B cell (primary cell): ENCODE data around the gene ELF1. TPM values are rescaled to one million over a fixed set of nuclear protein-coding genes. Genes with fewer than 3 reads are reported as not detected.

Experiments
- ATAC-seq: fragments of 200-7000 bp; cut with Tn5 transposase; one replicate; pipeline ENCODE4 v1.10.0; 2021; ENCODE audit warnings: low read depth, mild to moderate bottlenecking, moderate number of reproducible peaks, moderate library complexity
- CTCF ChIA-PET: fragments of 350-600 bp; sonication (Branson Sonifier 250); formaldehyde crosslinking; loops from one replicate; lab custom pipeline; 2021; ENCODE audit warnings: antibody characterized with exemption, inconsistent platforms; lab: Charles Lee
- POLR2A ChIA-PET: fragments of 350-600 bp; sonication (Branson Sonifier 250); formaldehyde crosslinking; loops from one replicate; lab custom pipeline; 2021; ENCODE audit warnings: antibody characterized with exemption; lab: Charles Lee
- DNase-seq: peaks from one replicate; pipeline ENCODE4 v3.0.0; 2013
- H2AFZ ChIP-seq: 2 replicates; pipeline ENCODE4 v1.6.1; 2012; ENCODE audit warnings: mild to moderate bottlenecking, low read depth, low read length; ENCODE audit not compliant: insufficient read depth, poor library complexity, severe bottlenecking
- H3K27ac ChIP-seq, 2 donors: 1 replicate in 1 of 2; 2 replicates in 1 of 2; pipeline ENCODE4 v1.5.1; 2012 to 2013; ENCODE audit warnings: low read length in 2 of 2, mild to moderate bottlenecking in 2 of 2, moderate library complexity in 1 of 2
- H3K27me3 ChIP-seq, 4 experiments: fragments of 200-600 bp in 1 of 4; sonication (generic) in 1 of 4; replicated peaks in 1 of 4; 1 replicate in 2 of 4; 2 replicates in 2 of 4; pipeline versions ENCODE4 v1.6.1 to v1.7.0; 2013 to 2016; ENCODE audit warnings: low read length in 3 of 4, mild to moderate bottlenecking in 2 of 4, mixed read lengths in 1 of 4, moderate library complexity in 1 of 4; ENCODE audit not compliant: insufficient read depth in 4 of 4, control insufficient read depth in 3 of 4; ENCODE audit errors: control extremely low read depth in 1 of 4
- H3K36me3 ChIP-seq, 2 experiments: replicated peaks in 1 of 2; 1 replicate in 1 of 2; 2 replicates in 1 of 2; pipeline versions ENCODE4 v1.6.1 to v1.7.1; 2013; ENCODE audit warnings: low read length in 1 of 2; ENCODE audit not compliant: insufficient read depth in 2 of 2, control insufficient read depth in 1 of 2; ENCODE audit errors: control extremely low read depth in 1 of 2, extremely low read depth in 1 of 2
- H3K4me1 ChIP-seq, 2 donors: fragments of 200-600 bp in 1 of 2; sonication (generic) in 1 of 2; 1 replicate in 1 of 2; 2 replicates in 1 of 2; pipeline versions ENCODE4 v1.5.1 to v1.6.1; 2013 to 2017; ENCODE audit warnings: low read length in 2 of 2; ENCODE audit not compliant: control insufficient read depth in 2 of 2, insufficient read depth in 2 of 2
- H3K4me2 ChIP-seq: replicated peaks from 2 replicates; pipeline ENCODE3; 2012; ENCODE audit warnings: mild to moderate bottlenecking, low read depth, low read length; ENCODE audit not compliant: poor library complexity, severe bottlenecking
- H3K4me3 ChIP-seq, 5 experiments: fragments of 200-600 bp in 1 of 5; sonication (generic) in 1 of 5; 1 replicate in 3 of 5; 2 replicates in 2 of 5; pipeline versions ENCODE4 v1.5.1 to v1.7.0; 2011 to 2016; ENCODE audit warnings: low read length in 4 of 5, mild to moderate bottlenecking in 4 of 5, low read depth in 2 of 5, control low read depth in 1 of 5, moderate library complexity in 1 of 5; ENCODE audit not compliant: insufficient read depth in 1 of 5; ENCODE audit errors: control extremely low read depth in 1 of 5, extremely low read depth in 1 of 5
- H3K79me2 ChIP-seq: fragments of 200-600 bp; sonication (generic); one replicate; pipeline ENCODE4 v1.6.0; 2016; ENCODE audit warnings: low read length; ENCODE audit not compliant: control insufficient read depth, insufficient read depth
- H3K9ac ChIP-seq: fragments of 200-600 bp; sonication (generic); 2 replicates; pipeline ENCODE4 v1.6.1; 2017; ENCODE audit warnings: mild to moderate bottlenecking, low read length, moderate library complexity
- H3K9me3 ChIP-seq, 3 donors: one replicate each; pipeline versions ENCODE4 v1.6.1 to v1.7.1; 2013; ENCODE audit warnings: low read length in 2 of 3; ENCODE audit not compliant: control insufficient read depth in 2 of 3, insufficient read depth in 1 of 3; ENCODE audit errors: control extremely low read depth in 1 of 3
- H4K20me1 ChIP-seq: 2 replicates; pipeline ENCODE4 v1.6.0; 2012; ENCODE audit warnings: mild to moderate bottlenecking, low read length; ENCODE audit not compliant: insufficient read depth, control insufficient read depth, poor library complexity, severe bottlenecking
- H3K27ac Mint-ChIP-seq: one replicate; pipeline ENCODE4 v1.8.0; 2021; ENCODE audit warnings: mixed read lengths
- H3K27me3 Mint-ChIP-seq: one replicate; pipeline ENCODE4 v1.8.0; 2021; ENCODE audit warnings: mixed read lengths
- H3K4me1 Mint-ChIP-seq: one replicate; pipeline ENCODE4 v1.8.0; 2021; ENCODE audit warnings: mixed read lengths
- H3K4me3 Mint-ChIP-seq: one replicate; pipeline ENCODE4 v1.8.0; 2021; ENCODE audit warnings: mixed read lengths
- H3K9me3 Mint-ChIP-seq: one replicate; pipeline ENCODE4 v1.8.0; 2022; ENCODE audit warnings: mixed read lengths; ENCODE audit not compliant: insufficient read depth
- EZH2 ChIP-seq: IDR thresholded peaks from 2 replicates; pipeline ENCODE4 v1.6.1; 2012; ENCODE audit warnings: borderline replicate concordance, low read depth, mild to moderate bottlenecking, moderate library complexity, low read length; ENCODE audit not compliant: insufficient read depth, poor library complexity, severe bottlenecking
- WGBS: methylation state at CpG from one replicate; pipeline ENCODE4 v1.1.5; 2013; ENCODE audit warnings: missing lambda C conversion rate; ENCODE audit not compliant: insufficient coverage; 5-methylcytosine and 5-hydroxymethylcytosine counted together
- intact Hi-C: fragments of 100-400 bp; cut with micrococcal nuclease; formaldehyde crosslinking; loops from one replicate; pipeline ENCODE4 v1.10.0; 2022
- polyA plus RNA-seq: library from polyadenylated mRNA; depleted of rRNA; stranded (reverse); fragments of >200 nt; gene quantifications from 2 replicates; pipeline ENCODE4 v1.2.3, GENCODE V29; 2012
- total RNA-seq, 2 donors: library from RNA; stranded (reverse); fragments of 120-200 nt in 1 of 2; gene quantifications; 1 replicate in 1 of 2; 2 replicates in 1 of 2; pipeline versions ENCODE4 v1.2.3 to v1.2.4, GENCODE V29; 2013 to 2022
- TF ChIP-seq, protein P1 (sequence below): fragments of 200-600 bp; IDR thresholded peaks from one replicate; pipeline ENCODE4 v1.8.0; 2022; ENCODE audit warnings: antibody characterized with exemption, mild to moderate bottlenecking

The ELF1 gene
- total and polyA plus RNA-seq, 2 donors (not counting 1 experiment from before 2014, with no cell fraction given) = 62.0 to 186 TPM

DNA sequence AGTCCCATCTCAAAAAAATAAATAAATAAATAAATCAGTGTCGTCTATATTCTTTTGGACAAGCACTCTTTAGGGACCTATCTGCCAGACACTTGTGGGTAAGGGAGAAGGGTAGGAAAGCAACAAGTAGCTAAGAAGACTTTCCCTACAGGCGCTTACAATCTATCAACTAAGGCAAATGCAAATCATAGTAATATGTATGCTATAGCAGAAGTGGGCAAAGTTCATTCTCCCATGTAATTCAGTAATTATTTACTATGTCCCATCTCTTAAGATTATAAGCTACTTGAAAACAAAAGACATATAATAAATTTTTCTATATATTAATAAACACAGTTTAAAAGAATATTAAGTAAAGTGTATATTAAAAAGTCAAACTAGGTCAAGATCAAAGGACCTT, 16.5 kb downstream of the ELF1 start:
- CTCF ChIA-PET = interaction anchor here (1.3 to 2.0 kb wide), 3 partner anchors 9 to 52 kb away, joined by 3 to 9 read pairs (median 4); no protein-coding TSS in a partner anchor
- Mint-ChIP-seq H3K4me1 (peaks cover 77% of the 10 kb centered on the region), H3K27me3 (no peaks in the 10 kb centered on the region), H3K4me3 (no peak overlapping the region), H3K27ac (no peak overlapping the region), H3K9me3 (no peaks in the 10 kb centered on the region)
- intact Hi-C loops = no loop called here
- Histone ChIP-seq H3K9ac (no peak overlapping the region), H3K27me3 (no peaks in the 10 kb centered on the region), H3K9me3 (no peaks in the 10 kb centered on the region), H2AFZ (no peak overlapping the region), H3K4me1 (peaks cover 62 to 79% of the 10 kb centered on the region in 2 donors), H4K20me1 (peaks cover 45% of the 10 kb centered on the region), H3K27ac (peak overlapping the region; percentile 61 to 79), H3K4me2 (peak overlapping the region; percentile 75), H3K36me3 (peaks cover 5 to 27% of the 10 kb centered on the region in 2 experiments), H3K4me3 (no peak overlapping the region), H3K79me2 (peaks cover 100% of the 10 kb centered on the region)
- no CpG with 5 or more reads among the region's 2 CpGs for WGBS
- no peak for DNase-seq
- no peak for TF ChIP-seq EZH2
- no peak for ATAC-seq
- POLR2A ChIA-PET = interaction anchor here (1.6 kb wide), 1 partner anchor 59 kb away, joined by 5 read pairs; the partner anchor contains the start of gene WBP4

GRCh38 chr13:41001695-41002094, 17.4 kb downstream of the ELF1 start:
- POLR2A ChIA-PET = no interaction called here
- peaks cover 77% of the 10 kb centered on the region for H3K4me1 Mint-ChIP-seq
- H3K4me1 ChIP-seq = peaks cover 62 to 75% of the 10 kb centered on the region in 2 donors

More at GRCh38 chr13:41001695-41002094, 17.4 kb downstream of the ELF1 start:
- H3K27ac Mint-ChIP-seq = peak overlapping the region; percentile 70
- peak overlapping the region in 1 of 2 donors; percentile 79 for H3K27ac ChIP-seq
- no peak overlapping the region for H2AFZ ChIP-seq
- peak overlapping the region; percentile 39 for H3K4me3 Mint-ChIP-seq
- no peak overlapping the region for H3K9ac ChIP-seq
- H4K20me1 ChIP-seq = peaks cover 42% of the 10 kb centered on the region
- ATAC-seq (no peak), DNase-seq (no peak)
- peak overlapping the region; percentile 31 for H3K4me2 ChIP-seq
- H3K27me3 Mint-ChIP-seq = no peaks in the 10 kb centered on the region
- intact Hi-C loops = no loop called here
- H3K27me3 ChIP-seq = no peaks in the 10 kb centered on the region
- no peaks in the 10 kb centered on the region for H3K9me3 ChIP-seq
- H3K9me3 Mint-ChIP-seq = no peaks in the 10 kb centered on the region
- CTCF ChIA-PET = interaction anchor here (0.7 kb wide), 1 partner anchor 52 kb away, joined by 3 read pairs; no protein-coding TSS in a partner anchor
- WGBS = 33% methylated on average over 3 of the region's 5 CpGs
- TF ChIP-seq, protein P1, sequence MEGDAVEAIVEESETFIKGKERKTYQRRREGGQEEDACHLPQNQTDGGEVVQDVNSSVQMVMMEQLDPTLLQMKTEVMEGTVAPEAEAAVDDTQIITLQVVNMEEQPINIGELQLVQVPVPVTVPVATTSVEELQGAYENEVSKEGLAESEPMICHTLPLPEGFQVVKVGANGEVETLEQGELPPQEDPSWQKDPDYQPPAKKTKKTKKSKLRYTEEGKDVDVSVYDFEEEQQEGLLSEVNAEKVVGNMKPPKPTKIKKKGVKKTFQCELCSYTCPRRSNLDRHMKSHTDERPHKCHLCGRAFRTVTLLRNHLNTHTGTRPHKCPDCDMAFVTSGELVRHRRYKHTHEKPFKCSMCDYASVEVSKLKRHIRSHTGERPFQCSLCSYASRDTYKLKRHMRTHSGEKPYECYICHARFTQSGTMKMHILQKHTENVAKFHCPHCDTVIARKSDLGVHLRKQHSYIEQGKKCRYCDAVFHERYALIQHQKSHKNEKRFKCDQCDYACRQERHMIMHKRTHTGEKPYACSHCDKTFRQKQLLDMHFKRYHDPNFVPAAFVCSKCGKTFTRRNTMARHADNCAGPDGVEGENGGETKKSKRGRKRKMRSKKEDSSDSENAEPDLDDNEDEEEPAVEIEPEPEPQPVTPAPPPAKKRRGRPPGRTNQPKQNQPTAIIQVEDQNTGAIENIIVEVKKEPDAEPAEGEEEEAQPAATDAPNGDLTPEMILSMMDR = no peak
- TF ChIP-seq EZH2 = no peak
- H3K79me2 ChIP-seq = peaks cover 100% of the 10 kb centered on the region
- H3K36me3 ChIP-seq = peaks cover 5 to 33% of the 10 kb centered on the region in 2 experiments
- no peak overlapping the region for H3K4me3 ChIP-seq
